ENCODE results near the gene DNM2.
A peak's percentile ranks its signal among the peaks of the same experiment; 100 is the strongest.

The DNM2 gene

GRCh38 chr19:10811391-10812111 is 93.7 kb downstream of the DNM2 start:
- no peak for DNase-seq (ENCODE audit: low read depth in 2 of 3, low spot score in 2 of 3)

- no peak for DNase-seq (ENCODE audit: low read depth in 2 of 3, low spot score in 2 of 3)
These were observed 94.3 kb downstream of the DNM2 start for GRCh38 chr19:10812196-10812595.

- peak in 2 of 3 experiments; percentile 17 to 28 for DNase-seq (ENCODE audit: low read depth in 2 of 3, low spot score in 2 of 3)
These were observed 95.1 kb downstream of the DNM2 start for GRCh38 chr19:10812902-10813404.

GRCh38 chr19:10815007-10815536 is 97.2 kb downstream of the DNM2 start:
- no peak for DNase-seq (ENCODE audit: low read depth in 2 of 3, low spot score in 2 of 3)

GRCh38 chr19:10815969-10816644 is 98.2 kb downstream of the DNM2 start:
- DNase-seq (ENCODE audit: low read depth in 2 of 3, low spot score in 2 of 3), result no peak

GRCh38 chr19:10816691-10817090 is 98.8 kb downstream of the DNM2 start:
- no peak for DNase-seq (ENCODE audit: low read depth in 2 of 3, low spot score in 2 of 3)

- DNase-seq (ENCODE audit: low read depth in 2 of 3, low spot score in 2 of 3), result no peak
These were observed 99.6 kb downstream of the DNM2 start for GRCh38 chr19:10817291-10818038.

GRCh38 chr19:10818301-10819123 is 100.6 kb downstream of the DNM2 start:
- DNase-seq (ENCODE audit: low read depth in 2 of 3, low spot score in 2 of 3), result no peak

GRCh38 chr19:10819124-10820060 is 101.5 kb downstream of the DNM2 start:
- DNase-seq (ENCODE audit: low read depth in 2 of 3, low spot score in 2 of 3), result no peak

GRCh38 chr19:10820173-10820572 is 102.3 kb downstream of the DNM2 start:
- DNase-seq (ENCODE audit: low read depth in 2 of 3, low spot score in 2 of 3), result no peak

- no peak for DNase-seq (ENCODE audit: low read depth in 2 of 3, low spot score in 2 of 3)
These were observed 105.8 kb downstream of the DNM2 start for GRCh38 chr19:10823690-10824089.

GRCh38 chr19:10826231-10826630 is 108.4 kb downstream of the DNM2 start:
- DNase-seq (ENCODE audit: low read depth in 2 of 3, low spot score in 2 of 3), result no peak

- DNase-seq (ENCODE audit: low read depth in 2 of 3, low spot score in 2 of 3), result no peak
These were observed 109.0 kb downstream of the DNM2 start for GRCh38 chr19:10826846-10827245.

GRCh38 chr19:10828981-10829821 is 111.3 kb downstream of the DNM2 start:
- no peak for DNase-seq (ENCODE audit: low read depth in 2 of 3, low spot score in 2 of 3)

- DNase-seq (ENCODE audit: low read depth in 2 of 3, low spot score in 2 of 3), result no peak
These were observed 112.1 kb downstream of the DNM2 start for GRCh38 chr19:10829967-10830366.

- no peak for DNase-seq (ENCODE audit: low read depth in 2 of 3, low spot score in 2 of 3)
These were observed 112.5 kb downstream of the DNM2 start for GRCh38 chr19:10830370-10830769.

- no peak for DNase-seq (ENCODE audit: low read depth in 2 of 3, low spot score in 2 of 3)
These were observed 113.3 kb downstream of the DNM2 start for GRCh38 chr19:10830931-10831779.
